GM21390 (cell line): ENCODE results near the gene TP53AIP1.
A peak's percentile ranks its signal among the peaks of the same experiment; 100 is the strongest.

ENCODE experiments used
- ATAC-seq: cut with Tn5 transposase; IDR thresholded peaks from one replicate; pipeline ENCODE4 v1.9.1; 2021; ENCODE audit not compliant: unreplicated experiment

The TP53AIP1 gene

DNA sequence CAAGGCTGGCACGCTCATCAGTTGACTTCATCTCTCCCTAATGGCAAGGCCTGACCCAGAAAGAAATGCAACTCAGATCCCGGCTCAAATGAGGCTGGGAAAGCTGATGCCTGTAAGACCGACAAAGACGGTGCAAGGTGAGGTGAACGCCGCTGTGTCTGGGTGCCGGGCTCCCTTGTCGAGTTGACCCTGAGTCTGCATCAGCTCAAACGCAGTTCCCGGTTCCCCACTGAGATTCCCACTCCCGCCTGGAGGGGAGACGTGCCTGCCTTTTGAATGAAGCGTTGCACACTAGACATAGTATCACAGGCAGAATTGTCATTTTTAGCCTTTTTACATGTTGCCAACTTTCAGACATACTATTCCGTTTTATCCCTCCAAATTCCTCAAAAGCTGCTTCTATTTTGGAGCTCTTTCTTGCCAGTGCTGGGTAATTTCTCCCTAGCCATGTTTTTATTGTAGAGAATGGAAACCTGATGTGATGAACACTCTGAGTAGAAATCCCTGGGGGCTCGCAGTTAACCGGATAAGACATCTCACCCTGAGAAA lies 831 bp upstream of the TP53AIP1 start:
- no peak for ATAC-seq

DNA sequence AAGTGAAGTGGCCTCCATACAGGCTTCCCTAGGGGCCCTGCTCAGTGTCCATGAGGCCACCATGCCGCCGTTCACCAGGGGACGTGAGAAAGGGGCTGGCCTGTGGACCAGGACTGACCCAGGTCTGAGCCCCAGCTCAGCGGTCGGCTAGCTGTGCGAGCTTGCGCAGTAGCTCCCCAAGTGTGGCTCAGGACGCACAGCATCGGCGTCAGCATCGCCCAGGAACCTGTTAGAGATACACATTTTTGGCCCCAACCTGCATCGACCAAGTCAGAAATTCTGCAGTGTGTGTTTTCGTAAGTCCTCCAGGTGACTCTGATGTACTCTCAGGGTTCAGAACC lies 429 bp downstream of the TP53AIP1 start:
- no peak for ATAC-seq

DNA sequence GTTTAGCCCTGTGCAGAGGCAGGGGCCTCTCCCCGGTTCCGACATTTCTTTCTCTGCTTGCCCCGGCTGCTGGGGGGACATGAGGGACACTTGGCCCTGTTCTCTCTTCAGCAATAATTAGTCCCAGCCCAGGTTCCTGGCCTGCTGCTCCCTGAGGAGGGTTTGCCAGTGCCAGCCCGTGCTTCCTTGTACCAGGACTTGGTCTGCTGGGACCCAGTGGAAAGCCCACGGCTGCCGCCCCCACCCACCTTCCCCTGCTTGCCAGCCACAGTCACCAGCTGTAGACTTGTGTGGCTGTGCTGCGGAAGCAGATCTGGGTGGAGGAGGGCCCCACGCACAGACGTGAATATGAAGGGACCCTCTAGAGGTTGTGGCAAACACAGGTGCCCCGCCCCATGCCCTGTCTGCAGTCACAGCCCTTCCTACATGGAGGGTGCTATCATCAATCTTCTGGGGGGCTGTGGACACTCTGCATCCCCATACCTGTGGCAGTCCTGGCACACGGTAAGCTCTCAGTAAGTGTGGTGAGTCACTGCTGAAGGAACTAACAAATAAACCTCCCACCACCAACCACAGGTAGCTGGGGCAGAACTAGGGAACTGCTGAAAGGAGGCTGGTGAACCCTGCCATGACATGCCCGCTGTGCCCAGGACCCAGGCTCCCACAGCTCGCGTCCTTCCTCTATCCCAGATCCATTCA lies 949 bp downstream of the TP53AIP1 start:
- ATAC-seq = no peak

DNA sequence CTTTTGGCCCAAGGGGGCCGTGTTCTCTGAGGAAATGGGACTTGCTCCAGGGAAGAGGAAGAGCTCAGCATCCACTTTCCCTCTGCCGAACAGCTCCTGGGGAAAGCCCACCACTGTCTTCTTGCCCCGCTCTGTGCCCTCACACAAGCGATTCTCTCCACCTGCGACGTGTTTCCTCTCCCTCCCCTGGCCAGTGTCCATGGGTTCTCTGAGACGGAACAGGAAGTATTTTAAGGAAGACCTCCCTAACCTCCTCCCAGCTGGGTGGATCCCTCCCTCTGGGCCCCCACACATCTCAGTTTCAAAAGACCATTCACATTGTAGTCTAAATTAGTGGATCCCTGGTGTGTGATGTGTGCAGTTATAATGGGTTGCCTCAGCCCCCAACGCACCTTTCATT lies 1.6 kb downstream of the TP53AIP1 start:
- no peak for ATAC-seq

DNA sequence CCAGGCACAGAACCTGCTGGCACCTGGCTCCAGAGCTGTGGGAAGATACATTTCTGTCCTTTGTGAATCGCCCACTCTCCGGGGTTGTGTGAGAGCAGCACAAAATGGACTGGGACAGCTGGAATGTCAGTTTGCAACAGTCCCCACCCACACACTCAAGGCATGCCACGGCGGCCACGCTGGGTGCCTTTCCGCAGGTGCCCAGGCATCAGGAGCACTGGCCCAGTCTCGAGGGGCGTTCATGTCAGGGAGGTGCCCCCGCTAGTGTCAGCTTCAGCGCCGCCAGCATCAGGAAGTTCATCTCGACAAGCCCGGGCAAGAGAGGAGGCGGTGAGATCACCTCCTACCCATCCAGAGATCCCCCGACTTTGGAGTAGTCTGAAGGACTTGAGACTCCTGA lies 2.1 kb downstream of the TP53AIP1 start:
- ATAC-seq = no peak

DNA sequence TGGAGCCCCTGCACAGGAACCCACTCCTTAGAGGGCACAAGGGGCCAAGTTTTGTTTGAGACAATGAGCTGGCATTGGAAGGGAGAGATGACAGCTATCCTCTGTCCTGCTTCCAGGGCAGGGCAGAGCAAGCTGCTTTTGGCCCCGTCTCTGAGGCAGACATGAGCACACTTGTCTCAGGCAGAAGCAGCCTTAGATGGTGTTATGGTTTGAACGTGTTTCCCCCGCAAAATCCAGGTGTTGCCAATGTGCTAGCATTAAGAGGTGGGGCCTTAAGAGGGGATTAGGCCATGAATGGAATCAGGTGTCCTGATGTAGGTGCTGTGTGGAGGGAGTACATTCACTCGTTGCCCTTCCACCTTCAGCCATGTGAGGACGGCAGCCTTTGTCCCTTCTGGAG lies 2.5 kb downstream of the TP53AIP1 start:
- no peak for ATAC-seq

DNA sequence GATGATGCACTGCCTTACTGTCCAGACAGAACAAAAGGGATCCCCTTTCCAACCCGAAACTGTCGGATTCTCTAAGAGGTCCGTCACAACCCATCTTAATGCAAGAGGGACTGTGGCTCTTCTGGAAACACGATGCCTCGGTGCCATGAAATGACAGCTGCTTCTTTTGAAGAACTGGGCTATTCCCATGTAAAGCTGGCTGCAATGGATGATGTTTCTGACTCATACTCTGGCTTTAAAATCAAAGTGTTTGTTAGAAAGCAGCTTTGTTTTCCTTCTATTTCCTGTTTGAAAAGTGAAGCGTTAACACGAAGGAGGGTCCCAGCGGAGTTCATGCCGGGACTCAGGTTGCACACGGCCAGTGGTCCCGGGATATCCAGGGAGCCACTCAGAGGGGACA lies 3.1 kb downstream of the TP53AIP1 start:
- no peak for ATAC-seq

DNA sequence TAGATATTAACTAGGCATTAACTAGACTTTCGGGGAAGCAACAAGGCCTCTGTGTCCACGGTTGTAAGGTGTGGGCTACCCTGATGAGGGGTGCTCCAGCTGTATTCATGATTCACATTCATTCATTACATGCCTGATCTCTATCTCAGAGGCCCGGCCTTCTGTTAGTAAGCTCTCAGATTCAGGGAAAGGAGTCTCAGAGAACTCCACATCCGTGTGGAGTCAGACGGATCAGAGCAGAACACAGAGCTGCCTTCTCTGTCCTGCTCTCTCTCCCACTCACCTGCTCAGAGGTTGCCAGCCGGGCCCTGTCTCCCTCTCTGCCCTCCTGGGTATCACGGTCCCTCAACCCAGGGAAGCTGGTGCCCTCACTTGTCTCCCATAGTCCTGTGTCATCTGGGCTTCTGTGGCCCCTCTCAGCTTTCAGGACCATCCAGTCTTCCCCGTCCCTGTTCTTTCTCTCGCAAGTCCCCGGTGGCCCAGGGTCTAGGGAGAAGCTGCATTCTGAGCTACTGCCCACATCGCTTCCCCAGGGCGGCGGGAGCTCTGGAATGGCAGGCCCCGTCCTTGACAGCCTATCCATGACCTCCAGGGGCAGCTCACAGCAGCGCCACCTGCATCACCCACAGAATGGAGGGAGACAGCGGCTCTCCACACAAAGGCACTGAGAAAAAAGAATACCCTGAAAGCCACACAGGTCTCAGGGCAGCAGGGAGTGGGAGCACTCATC lies 4.3 kb downstream of the TP53AIP1 start:
- no peak for ATAC-seq

DNA sequence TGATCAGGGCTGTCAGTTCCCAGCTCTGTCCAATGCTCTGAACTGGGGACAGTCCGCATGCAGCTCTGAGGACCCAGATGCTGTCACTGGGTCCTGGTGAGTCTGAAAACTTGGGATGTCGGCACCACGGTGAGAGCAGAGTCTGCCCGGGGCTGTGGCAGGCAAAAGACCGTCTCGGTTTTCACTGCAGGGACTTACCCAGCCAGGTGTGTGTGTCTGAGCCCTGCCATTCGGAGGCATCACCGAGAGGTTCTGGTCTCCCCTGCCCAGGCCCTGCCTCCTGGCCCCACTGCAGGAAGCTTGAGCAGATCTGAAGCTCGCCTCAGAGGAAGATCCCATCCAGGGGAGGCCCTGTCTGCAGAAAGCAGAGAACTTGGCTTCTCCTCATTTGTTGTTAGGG lies 5.2 kb downstream of the TP53AIP1 start:
- ATAC-seq = no peak

DNA sequence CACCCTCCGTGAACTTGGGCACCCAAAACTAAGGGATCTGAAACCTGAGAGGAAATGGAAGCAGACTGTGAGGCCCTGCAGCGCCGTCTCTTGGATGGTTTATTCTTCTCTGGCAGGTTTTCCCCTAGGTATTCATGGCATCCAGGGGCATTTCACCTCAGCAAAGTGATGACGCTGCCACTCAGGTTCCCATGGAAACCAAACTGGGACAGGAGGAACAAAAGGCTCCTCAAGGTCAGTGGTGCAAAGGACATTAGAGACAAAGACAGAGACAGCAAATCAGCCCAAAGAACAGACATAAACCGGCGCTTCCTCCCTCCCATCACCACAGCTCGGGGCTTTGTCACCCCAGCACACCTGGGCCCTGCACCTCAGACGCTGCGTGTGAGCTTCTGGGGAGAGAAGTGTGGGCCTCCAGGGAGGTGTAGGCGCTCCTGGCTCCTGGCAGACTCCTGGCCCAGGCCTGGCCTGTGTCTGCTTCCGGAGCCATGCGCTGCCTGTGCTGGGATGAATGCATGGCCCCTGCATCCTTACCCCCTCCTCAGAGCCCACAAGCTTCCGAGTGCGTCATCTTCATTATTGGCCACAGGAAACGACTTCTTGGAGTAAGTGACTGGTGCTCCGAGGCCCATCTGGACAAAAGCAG lies 5.9 kb downstream of the TP53AIP1 start:
- no peak for ATAC-seq

DNA sequence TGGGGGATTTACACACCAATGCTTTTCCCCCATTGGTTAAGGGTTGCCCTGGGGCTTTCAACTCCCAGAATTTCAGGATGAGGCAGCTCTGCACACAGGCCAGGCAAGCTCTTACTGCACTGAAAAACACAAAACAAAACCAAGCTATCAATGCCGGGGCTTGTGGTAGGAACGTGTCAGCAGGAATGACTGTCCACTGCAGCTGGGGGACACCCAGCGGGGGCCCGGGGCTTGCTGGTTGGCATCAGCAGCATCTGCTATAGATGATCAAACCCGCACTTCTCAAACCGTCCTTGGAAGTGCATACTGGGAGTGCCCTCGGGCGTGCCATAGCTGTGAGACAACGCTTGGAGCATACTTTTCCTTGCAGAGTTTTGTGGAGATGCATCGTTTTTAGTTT lies 7.7 kb downstream of the TP53AIP1 start:
- no peak for ATAC-seq

DNA sequence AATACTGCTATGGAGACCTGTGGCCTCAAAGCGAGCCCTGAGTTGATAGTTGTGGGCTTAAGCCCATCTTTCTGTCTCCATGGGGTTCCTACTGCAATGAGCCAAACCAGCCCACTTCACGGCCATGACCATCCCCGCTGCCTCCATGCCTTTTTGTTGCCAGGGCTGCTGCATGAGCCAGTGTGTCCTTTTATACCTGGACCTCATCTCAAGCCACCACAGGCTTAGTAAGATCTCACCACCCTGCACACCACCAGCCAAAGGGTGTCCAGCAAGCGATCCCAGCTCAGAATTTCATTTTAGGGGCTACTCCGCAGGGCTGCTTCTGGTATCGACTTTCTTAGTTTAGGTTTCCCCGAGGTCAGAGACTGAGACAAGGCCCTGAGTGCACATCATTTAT lies 8.3 kb downstream of the TP53AIP1 start:
- no peak for ATAC-seq

DNA sequence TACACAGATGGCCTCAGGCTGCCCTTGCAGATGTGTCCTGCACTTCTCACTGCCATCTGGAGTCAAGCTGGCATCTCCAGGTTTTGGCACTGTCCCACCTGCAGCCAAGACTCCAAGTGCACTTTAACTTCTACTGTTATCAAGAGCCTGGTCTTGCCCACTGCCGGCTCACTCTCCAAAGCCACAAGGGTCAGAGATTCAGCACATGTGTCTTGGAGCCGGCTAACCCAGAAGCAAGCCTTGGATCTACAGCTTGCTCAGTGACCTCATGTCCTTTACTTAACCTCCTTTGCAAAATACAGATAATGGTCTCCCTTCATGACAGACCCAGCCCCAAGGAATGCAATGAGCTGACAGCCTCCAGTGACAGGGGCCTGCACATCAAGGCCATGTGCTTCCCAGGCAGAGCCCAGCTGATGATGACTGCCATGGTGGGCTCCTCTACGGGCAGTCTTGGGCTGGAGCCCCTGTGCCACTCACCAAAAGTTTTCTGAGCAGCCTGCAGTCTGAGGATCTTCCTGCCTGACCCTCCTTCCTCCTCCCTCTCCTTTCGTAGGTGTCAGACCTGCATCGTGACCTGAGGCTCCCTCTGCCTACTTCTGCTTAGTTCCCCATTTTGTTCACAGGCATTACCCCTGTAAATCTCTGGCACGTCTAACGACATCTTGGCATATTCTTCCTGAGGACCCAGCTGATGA lies 9.0 kb downstream of the TP53AIP1 start:
- no peak for ATAC-seq

DNA sequence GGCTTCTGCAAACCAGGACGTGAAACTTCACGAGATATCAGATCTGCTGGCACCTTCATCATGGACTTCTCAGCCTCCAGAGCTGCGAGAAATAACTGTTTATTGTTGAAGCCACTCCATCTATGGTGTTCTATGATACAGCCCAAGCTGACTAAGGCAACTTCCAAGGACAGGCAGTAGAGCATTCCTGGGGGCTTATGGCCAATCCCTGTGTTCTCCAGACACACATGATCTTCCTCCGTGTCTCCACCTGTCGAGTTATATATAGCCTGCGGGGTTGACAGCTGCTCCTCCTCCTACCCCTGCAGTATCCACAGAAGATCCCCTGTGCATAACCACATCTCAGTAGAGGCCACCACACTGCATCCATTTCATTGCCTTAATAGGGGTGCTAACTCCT lies 11.0 kb downstream of the TP53AIP1 start:
- ATAC-seq = no peak

DNA sequence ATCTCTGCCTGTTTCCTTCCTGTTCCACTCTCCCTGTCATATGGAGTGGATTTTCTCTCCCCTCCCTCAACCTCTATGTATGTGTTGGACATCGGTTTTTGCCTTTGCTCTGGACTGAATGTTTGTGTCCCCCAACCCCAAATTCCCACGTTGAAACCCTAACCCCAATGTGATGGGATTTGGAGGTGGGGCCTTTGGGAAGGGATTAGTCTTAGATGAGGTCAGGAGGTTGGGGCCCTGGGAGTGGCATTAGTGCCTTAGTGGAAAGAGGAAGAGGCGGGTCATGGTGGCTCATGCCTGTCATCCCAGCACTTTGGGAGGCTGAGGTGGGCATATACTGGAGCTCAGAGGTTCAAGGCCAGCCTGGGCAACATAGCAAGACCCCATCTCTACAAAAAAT lies 11.6 kb downstream of the TP53AIP1 start:
- no peak for ATAC-seq

DNA sequence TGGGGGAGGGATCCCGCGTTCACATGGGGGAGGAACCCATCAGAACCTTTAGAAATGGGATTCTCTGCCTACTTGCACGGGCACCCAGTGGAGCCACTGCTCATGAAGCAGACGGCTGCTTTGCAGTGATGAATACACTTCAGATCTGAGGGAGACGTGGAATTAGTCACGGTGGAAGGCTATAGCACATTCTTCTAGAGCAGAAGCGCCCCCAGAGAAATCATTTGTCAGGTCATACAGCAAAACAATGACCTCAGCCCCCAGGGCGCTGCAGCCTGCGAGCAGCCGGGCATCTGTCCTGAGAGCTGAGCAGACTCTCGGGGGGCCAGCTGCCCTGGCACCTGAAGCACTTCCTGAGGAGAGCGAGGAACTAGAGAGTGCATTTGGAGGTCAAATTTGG lies 12.7 kb downstream of the TP53AIP1 start:
- no peak for ATAC-seq

DNA sequence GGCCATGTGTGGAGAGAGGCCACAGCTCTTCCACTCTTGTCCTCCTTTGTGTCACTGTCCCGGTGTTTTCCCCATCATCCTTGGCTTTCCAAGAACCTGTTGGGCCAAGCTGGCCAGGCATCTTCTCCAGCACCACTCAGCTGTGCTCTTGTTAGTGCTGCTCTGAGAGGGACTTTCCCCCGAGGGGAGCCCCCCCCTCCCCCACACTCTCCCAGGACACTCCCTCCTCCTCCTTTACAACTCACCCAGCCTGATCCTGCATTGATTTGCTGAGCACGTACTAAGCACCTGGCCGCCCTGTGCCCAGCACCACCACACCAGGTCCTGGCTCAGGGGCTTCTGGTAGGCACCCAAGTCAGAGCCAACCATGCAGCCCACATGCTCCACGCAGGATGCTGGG lies 13.2 kb downstream of the TP53AIP1 start:
- ATAC-seq = no peak

DNA sequence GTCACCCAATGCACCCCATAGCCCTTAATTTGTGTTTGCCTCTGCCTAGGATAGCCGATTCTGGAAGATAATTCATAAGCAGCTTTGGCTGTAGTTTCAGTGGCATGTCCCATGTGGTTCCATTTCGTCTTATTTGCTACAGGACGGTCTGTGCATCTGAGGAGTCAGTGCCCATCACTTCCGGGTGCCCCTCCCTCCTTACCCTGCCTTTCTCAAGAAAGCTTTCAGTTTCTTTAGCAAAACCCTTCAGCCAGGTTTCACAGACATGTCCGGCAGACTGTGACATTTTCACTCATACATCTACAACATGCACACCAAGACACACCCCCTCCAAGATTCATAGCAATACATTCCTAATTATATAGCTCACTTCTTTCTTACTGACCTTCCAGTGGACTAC lies 14.3 kb downstream of the TP53AIP1 start:
- peak; percentile 99 for ATAC-seq

DNA sequence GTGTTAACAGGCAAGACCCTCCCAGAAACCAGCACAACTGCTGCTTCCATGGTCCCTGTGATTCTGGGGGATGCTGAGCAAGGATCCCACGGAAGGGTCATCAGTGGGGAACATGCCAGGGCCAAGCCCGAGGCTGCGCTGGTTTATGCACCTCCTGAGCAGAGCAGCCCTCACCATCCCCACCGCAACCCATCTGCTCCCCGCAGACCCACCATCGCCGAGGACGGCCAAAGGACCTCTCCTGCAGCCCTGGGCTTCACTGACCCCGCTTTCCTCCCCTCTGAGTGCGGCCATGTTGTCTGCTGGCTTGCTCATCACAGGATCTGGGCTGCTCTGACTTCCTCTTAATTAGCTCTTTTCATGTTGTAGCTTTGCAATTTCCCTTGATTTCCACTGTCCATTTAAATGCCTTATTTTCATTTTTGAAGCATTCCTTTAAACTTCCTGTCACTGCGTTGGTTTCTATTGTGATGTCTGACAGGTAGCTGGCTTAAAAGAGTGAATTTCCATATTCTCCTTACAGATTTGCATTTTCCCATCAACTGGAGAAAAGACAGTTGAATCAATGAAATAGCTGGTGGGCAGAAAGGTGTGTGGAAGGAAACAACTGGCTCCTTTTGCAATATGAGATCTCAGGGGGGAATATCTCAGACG lies 14.9 kb downstream of the TP53AIP1 start:
- ATAC-seq = no peak

DNA sequence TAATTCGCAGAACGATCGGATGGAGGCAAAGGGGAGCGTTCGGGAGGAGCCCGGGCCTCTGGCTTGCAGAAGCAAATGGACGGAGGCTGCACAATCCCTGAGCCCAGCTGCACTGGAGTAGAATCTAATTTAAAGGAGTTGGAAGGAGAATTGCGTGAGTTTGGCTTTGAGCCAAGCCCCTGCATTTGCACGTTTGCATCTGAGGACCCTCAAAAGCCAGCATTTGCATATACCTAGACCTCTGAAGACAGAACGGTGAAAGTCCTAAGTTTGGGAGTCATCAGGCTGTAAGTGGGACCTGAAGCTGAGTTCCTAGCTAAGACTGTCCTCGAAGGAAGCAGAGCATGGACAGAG lies 15.6 kb downstream of the TP53AIP1 start:
- no peak for ATAC-seq

DNA sequence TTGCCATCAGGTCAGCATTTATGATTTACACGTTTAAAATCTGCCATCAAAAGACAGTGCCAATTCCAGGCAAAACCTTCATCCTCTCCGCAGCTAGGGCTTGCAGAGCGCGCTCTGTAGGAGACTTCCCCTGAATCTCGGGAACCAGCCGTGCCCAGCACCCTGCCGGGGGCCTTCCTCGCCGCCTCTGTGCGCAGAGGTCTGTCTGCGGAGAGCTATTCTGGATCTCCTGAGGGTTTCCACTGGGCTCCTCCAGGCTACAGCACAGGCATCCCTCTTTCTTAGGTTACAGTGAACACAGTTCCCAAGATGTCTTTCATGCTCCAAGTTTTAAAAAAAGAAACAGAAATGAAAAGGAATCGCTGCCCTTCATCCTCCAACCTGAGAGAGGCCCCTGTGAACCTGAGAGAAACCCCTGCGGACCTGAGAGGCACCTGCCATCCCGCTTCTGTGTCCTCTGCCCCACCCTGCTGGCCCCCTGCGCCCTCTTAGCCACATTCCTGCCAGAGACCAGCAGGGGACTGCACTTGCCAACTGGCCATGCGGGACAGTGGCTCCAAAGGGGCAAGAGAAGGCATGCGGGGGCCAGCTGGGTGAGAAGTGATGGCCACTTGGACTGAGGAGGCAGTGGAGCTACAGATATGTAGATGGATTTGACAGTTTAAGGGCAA lies 16.1 kb downstream of the TP53AIP1 start:
- ATAC-seq = no peak
